Caco-2 (cell line): Measurements from ENCODE around the gene TBX15. TPM values are rescaled to one million over a fixed set of nuclear protein-coding genes. Genes with fewer than 3 reads are reported as not detected.
"Not testable (repeated sequence)": the region's sequence is repeated elsewhere in the genome, so short reads cannot be mapped to it uniquely, and the experiment has no call there.

Source experiments
- BruUV-seq: library from RNA; stranded (reverse); fragments of 400-500 nt; replicated peaks from 2 replicates; lab custom pipeline; 2021; lab: Mats Ljungman, UMichigan
- CTCF ChIA-PET: fragments of 300-600 bp; sonication (Branson Sonifier 250); formaldehyde crosslinking; loops from one replicate; lab custom pipeline; 2022; ENCODE audit warnings: antibody characterized with exemption; lab: Charles Lee
- POLR2A ChIA-PET: fragments of 300-600 bp; sonication (Branson Sonifier 250); formaldehyde crosslinking; loops from one replicate; lab custom pipeline; 2022; ENCODE audit warnings: antibody characterized with exemption; lab: Charles Lee
- DNase-seq, 2 experiments: peaks; one replicate each; pipeline versions ENCODE4 v3.0.0 to v3.0.0-alpha.2; 2020 to 2022
- H3K27me3 ChIP-seq: replicated peaks from 2 replicates; pipeline ENCODE4 v1.6.0; 2011; ENCODE audit warnings: low read length; ENCODE audit not compliant: control insufficient read depth, insufficient read depth
- H3K36me3 ChIP-seq: 2 replicates; pipeline ENCODE4 v1.5.1; 2011; ENCODE audit warnings: low read length; ENCODE audit not compliant: control insufficient read depth, insufficient read depth
- H3K4me1 ChIP-seq: fragments of 250-450 bp; sonication (Bioruptor Pico); 2 replicates; pipeline ENCODE4 v1.5.1; 2020; ENCODE audit warnings: mild to moderate bottlenecking
- H3K4me3 ChIP-seq: 2 replicates; pipeline ENCODE4 v1.5.1; 2011; ENCODE audit warnings: low read depth, mild to moderate bottlenecking, control low read depth, low read length
- H3K9me3 ChIP-seq: fragments of 250-450 bp; sonication (Bioruptor Pico); 2 replicates; pipeline ENCODE4 v1.5.1; 2020; ENCODE audit warnings: mild to moderate bottlenecking, moderate library complexity
- H3K27ac Mint-ChIP-seq: one replicate; pipeline ENCODE4 v1.8.0; 2022; ENCODE audit warnings: mixed read lengths; ENCODE audit not compliant: unreplicated experiment
- H3K27me3 Mint-ChIP-seq: one replicate; pipeline ENCODE4 v1.8.0; 2022; ENCODE audit warnings: mixed read lengths; ENCODE audit not compliant: insufficient read depth, unreplicated experiment
- H3K36me3 Mint-ChIP-seq: one replicate; pipeline ENCODE4 v1.8.0; 2022; ENCODE audit warnings: mild to moderate bottlenecking, mixed read lengths; ENCODE audit not compliant: insufficient read depth, unreplicated experiment
- H3K4me1 Mint-ChIP-seq: one replicate; pipeline ENCODE4 v1.8.0; 2022; ENCODE audit warnings: low read depth, mixed read lengths; ENCODE audit not compliant: unreplicated experiment
- H3K4me3 Mint-ChIP-seq: one replicate; pipeline ENCODE4 v1.8.0; 2022; ENCODE audit warnings: mild to moderate bottlenecking, moderate library complexity, mixed read lengths; ENCODE audit not compliant: unreplicated experiment
- H3K9me3 Mint-ChIP-seq: one replicate; pipeline ENCODE4 v1.8.0; 2022; ENCODE audit warnings: mixed read lengths; ENCODE audit not compliant: unreplicated experiment
- intact Hi-C: fragments of 100-400 bp; cut with micrococcal nuclease; formaldehyde crosslinking; loops from one replicate; pipeline ENCODE4 v1.10.0; 2022; ENCODE audit not compliant: unreplicated experiment
- total RNA-seq: library from RNA; stranded (reverse); gene quantifications from 2 replicates; pipeline ENCODE4 v1.2.3, GENCODE V29; 2022
- TF ChIP-seq, protein P1 (sequence below), 2 experiments: fragments of 200-600 bp in 1 of 2; IDR thresholded peaks; 1 replicate in 1 of 2; 2 replicates in 1 of 2; pipeline versions ENCODE4 v1.5.1 to v1.8.0; 2011 to 2022; ENCODE audit warnings: antibody characterized with exemption in 1 of 2, control low read depth in 1 of 2, inconsistent platforms in 1 of 2, low read depth in 1 of 2, low read length in 1 of 2, mild to moderate bottlenecking in 1 of 2, moderate library complexity in 1 of 2; ENCODE audit not compliant: insufficient read depth in 1 of 2, severe bottlenecking in 1 of 2, unreplicated experiment in 1 of 2

The TBX15 gene
- total RNA-seq, 1 experiment from 2014 or later: 0.11 TPM

DNA sequence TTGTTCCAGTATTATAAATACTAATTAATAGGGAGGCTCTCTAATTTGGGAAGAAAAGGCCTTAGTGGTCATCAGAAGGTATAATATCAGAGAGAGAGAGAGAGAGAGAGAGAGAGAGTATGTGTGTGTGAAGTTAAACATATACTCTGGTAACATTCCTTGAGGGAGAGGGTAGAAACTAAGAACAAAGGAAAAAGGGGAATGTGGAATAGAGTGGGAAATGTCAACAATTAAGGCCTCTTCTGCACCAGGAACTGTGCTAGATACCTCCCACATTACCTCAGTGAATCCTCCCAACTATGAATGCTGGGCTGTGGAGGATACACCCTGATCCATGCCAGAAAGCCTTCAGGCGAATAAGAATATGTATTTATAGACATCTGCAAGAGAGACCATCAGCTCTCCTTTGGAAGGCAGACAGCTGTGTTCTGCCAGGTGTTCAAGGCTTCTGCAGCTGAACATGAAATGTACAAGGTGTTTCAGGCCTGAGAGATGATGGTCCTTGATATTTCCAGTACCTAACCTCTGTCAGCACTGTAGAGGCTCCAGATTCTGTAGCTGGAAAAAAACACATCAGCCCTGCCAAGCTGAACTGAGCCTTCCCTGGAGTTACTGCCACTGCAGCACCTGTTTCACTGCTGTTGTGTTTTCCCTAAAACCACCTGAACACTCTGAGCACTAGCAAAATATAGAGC, 29.1 kb downstream of the TBX15 start:
- no peaks in the 10 kb centered on the region for H3K27me3 ChIP-seq
- H3K27ac Mint-ChIP-seq: peak overlapping the region; percentile 29

DNA sequence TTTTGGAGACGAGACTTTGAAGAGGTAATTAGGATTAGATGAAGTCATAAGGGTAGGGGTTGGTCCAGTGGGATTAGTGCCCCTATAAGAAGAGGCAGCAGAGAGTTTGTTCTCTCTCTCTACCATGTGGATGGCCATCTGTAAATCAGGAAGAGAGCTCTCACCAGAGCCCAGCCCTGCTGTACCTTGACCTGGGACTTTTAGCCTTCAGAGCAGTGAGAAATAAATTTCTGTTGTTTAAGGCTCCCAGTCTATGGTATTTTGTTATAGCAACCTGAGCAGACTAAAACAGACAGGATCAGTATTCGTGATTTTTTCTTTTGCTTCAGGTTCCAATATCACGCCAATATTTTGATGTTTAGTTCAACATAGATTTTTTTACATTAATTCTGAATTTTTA, 30.0 kb downstream of the TBX15 start:
- POLR2A ChIA-PET: no interaction called here
- CTCF ChIA-PET: no interaction called here

More for the DNA sequence above, 29.1 kb downstream of the TBX15 start:
- Mint-ChIP-seq H3K27me3 (no peaks in the 10 kb centered on the region), H3K9me3 (no peaks in the 10 kb centered on the region), H3K36me3 (no peaks in the 10 kb centered on the region), H3K4me1 (peaks cover 16% of the 10 kb centered on the region), H3K4me3 (no peak overlapping the region)
- POLR2A ChIA-PET: no interaction called here
- no peak overlapping the region for H3K4me3 ChIP-seq
- H3K36me3 ChIP-seq: no peaks in the 10 kb centered on the region
- TF ChIP-seq, protein P1, sequence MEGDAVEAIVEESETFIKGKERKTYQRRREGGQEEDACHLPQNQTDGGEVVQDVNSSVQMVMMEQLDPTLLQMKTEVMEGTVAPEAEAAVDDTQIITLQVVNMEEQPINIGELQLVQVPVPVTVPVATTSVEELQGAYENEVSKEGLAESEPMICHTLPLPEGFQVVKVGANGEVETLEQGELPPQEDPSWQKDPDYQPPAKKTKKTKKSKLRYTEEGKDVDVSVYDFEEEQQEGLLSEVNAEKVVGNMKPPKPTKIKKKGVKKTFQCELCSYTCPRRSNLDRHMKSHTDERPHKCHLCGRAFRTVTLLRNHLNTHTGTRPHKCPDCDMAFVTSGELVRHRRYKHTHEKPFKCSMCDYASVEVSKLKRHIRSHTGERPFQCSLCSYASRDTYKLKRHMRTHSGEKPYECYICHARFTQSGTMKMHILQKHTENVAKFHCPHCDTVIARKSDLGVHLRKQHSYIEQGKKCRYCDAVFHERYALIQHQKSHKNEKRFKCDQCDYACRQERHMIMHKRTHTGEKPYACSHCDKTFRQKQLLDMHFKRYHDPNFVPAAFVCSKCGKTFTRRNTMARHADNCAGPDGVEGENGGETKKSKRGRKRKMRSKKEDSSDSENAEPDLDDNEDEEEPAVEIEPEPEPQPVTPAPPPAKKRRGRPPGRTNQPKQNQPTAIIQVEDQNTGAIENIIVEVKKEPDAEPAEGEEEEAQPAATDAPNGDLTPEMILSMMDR (IDR thresholded peaks at IDR 0.05; ENCODE audit: insufficient read depth in 1 of 2, low read depth in 1 of 2, low read length in 1 of 2, severe bottlenecking in 1 of 2, unreplicated experiment in 1 of 2): no peak
- H3K9me3 ChIP-seq: no peaks in the 10 kb centered on the region
- DNase-seq: no peak
- intact Hi-C loops: no loop called here
- BruUV-seq: no TSS peak
- peaks cover 12% of the 10 kb centered on the region; the same call in 1 of the 2 replicates for H3K4me1 ChIP-seq
- CTCF ChIA-PET: no interaction called here

DNA sequence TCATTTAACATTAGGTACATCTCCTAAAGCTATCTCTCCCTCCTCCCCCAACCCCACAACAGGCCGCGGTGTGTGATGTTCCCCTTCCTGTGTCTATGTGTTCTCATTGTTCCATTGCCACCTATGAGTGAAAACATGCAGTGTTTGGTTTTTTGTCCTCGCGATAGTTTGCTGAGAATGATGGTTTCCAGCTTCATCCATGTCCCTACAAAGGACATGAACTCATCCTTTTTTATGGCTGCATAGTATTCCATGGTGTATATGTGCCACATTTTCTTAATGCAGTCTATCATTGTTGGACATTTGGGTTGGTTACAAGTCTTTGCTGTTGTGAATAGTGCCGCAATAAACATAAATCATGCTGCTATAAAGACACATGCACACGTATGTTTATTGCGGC, 30.6 kb downstream of the TBX15 start:
- H3K9me3 ChIP-seq, H3K36me3 ChIP-seq, H3K36me3 Mint-ChIP-seq, H3K27me3 Mint-ChIP-seq, POLR2A ChIA-PET, CTCF ChIA-PET, H3K4me3 Mint-ChIP-seq, BruUV-seq, H3K27ac Mint-ChIP-seq, H3K9me3 Mint-ChIP-seq, H3K4me3 ChIP-seq, DNase-seq, intact Hi-C loops, H3K27me3 ChIP-seq: not testable (repeated sequence)
- H3K4me1 Mint-ChIP-seq: peaks cover 16% of the 10 kb centered on the region
- peaks cover 12% of the 10 kb centered on the region; the same call in 1 of the 2 replicates for H3K4me1 ChIP-seq

More for the DNA sequence above, 30.0 kb downstream of the TBX15 start:
- no peaks in the 10 kb centered on the region for H3K27me3 ChIP-seq
- no peak overlapping the region for H3K4me3 ChIP-seq
- no TSS peak for BruUV-seq
- H3K9me3 ChIP-seq: no peaks in the 10 kb centered on the region
- Mint-ChIP-seq H3K9me3 (no peaks in the 10 kb centered on the region), H3K27me3 (no peaks in the 10 kb centered on the region), H3K27ac (no peak overlapping the region), H3K36me3 (no peaks in the 10 kb centered on the region), H3K4me1 (peaks cover 16% of the 10 kb centered on the region), H3K4me3 (no peak overlapping the region)
- intact Hi-C loops: no loop called here
- H3K36me3 ChIP-seq: no peaks in the 10 kb centered on the region
- H3K4me1 ChIP-seq: peaks cover 12% of the 10 kb centered on the region; the same call in 1 of the 2 replicates
- TF ChIP-seq, protein P1 (IDR thresholded peaks at IDR 0.05; ENCODE audit: insufficient read depth in 1 of 2, low read depth in 1 of 2, low read length in 1 of 2, severe bottlenecking in 1 of 2, unreplicated experiment in 1 of 2): no peak
- no peak for DNase-seq
